Epithelial cell of prostate (primary cell): ENCODE measurements around the gene PRDX2.

ENCODE experiments used
- DNase-seq: peaks from one replicate; pipeline ENCODE4 v3.0.0-alpha.2; 2011; ENCODE audit warnings: low read depth, low spot score
- H3K27ac ChIP-seq: fragments of 450-650 bp; 2 replicates; pipeline ENCODE4 v1.5.1; 2017; ENCODE audit warnings: mild to moderate bottlenecking

The PRDX2 gene

DNA sequence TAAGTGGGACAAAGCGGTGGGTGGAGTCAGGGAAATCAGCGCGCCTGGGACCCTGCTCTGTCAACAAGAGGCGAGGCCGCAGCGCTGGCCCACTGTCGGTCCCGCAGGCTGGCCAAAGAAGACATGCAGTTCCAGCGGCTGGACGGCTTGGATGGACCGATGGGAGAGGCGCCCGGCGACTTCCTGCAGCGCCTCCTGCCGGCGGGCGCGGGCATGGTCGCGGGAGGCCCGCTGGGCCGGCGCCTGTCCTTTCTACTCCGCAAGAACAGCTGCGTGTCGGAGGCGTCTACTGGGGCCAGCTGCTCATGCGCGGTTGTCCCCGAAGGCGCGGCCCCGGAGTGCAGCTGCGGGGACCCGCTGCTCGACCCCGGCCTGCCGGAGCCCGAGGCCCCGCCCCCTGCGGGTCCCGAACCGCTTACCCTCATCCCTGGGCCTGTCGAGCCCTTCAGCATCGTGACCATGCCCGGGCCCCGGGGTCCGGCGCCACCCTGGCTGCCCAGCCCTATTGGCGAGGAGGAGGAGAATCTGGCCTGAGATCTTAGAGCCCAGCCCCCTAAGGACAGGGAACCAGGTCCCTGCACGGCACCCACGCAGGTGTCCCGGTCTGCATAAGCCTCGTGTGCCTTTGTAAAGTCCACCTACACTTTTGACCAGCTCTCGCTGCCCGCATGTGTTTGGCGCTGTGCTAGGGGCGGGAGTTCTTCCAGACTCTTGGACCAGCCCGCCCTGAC is 43.9 kb downstream of the PRDX2 start:
- no peak for DNase-seq
- H3K27ac ChIP-seq: no peak overlapping the region

- no peak for DNase-seq
Measured at GRCh38 chr19:12756150-12756883, 45.3 kb downstream of the PRDX2 start.

GRCh38 chr19:12754465-12755196 is 47.0 kb downstream of the PRDX2 start:
- H3K27ac ChIP-seq: no peak overlapping the region
- no peak for DNase-seq

More at GRCh38 chr19:12756150-12756883, 45.3 kb downstream of the PRDX2 start:
- no peak overlapping the region for H3K27ac ChIP-seq

- no peak for DNase-seq
- no peak overlapping the region for H3K27ac ChIP-seq
Measured at GRCh38 chr19:12752056-12752781, 49.4 kb downstream of the PRDX2 start.

DNA sequence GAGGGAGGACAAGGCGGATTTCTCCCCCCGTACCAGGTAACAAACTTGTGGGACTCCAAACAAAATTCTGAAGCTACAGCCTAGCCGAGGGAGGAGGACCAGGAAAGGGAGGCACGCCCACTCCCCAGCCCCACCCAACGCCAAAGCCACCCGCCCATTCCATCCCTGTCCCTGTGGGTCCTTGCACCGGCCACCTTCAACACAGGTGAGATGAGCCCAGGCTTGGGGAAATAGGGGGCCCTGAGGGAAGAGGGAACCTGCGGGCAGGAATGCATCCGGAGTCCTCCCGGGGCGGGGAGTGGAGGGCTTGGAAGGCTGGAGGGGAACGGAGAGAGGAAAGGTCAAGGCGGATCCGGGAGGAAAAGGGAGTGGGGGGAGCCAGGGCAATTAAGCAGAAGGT is 50.0 kb downstream of the PRDX2 start, which contains the start of gene BEST2:
TSS of gene BEST2 (plus strand) at position 157 of the 400 bp plus-strand sequence. CDS start 802 bp downstream, outside the sequence.
- DNase-seq: no peak
- no peak within 1 kb of the TSS for H3K27ac ChIP-seq

DNA sequence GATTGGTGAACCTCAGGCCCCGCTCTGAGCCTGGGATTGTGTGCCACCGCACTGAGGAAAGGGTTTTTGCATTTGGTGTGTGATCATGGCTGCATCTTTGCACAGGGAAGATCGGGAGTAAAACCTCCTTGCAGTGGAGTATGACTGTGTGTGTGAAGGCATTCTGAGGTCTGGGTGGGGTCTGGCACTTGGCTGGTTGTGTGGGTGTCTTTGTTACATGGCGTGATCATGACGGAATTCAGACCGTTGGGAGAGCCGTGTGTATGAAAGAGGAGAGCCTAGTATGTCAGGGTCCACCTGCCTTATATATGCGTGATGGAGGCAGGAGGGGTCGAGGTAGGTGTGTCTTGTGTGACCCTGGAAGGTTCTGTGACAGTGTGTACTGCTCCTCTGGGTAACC is 50.7 kb downstream of the PRDX2 start:
- DNase-seq: no peak

DNA sequence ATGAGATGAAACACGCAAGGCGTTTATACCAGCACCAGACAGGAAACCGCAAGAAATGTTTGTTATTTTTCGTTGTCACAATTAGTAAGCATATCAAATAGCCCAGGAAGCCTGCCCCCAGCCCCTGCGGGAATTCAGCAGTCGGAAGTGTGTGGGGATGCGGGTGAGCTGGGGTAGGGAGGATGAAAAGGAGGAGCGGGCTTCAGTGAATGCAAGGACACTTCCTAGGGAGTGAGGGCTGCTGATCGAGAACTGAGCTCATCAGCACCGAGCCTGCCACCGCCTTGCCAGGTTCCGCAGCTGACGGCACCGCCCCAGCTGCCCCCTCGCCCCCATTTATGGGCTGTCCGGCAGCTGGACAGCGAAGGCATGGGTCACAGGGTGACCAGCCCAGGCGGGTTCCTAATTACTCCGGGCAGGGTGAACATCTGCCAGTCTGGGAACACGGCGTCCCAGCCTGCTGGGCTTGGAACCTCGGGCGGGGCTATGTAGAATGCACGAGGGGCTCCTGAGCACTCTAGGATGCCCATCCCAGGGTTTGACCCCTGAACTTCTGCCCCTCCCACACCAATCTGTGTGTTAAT is 51.6 kb downstream of the PRDX2 start:
- H3K27ac ChIP-seq: peak overlapping the region; percentile 20

More for the DNA sequence above, 50.7 kb downstream of the PRDX2 start:
- H3K27ac ChIP-seq: no peak overlapping the region

DNA sequence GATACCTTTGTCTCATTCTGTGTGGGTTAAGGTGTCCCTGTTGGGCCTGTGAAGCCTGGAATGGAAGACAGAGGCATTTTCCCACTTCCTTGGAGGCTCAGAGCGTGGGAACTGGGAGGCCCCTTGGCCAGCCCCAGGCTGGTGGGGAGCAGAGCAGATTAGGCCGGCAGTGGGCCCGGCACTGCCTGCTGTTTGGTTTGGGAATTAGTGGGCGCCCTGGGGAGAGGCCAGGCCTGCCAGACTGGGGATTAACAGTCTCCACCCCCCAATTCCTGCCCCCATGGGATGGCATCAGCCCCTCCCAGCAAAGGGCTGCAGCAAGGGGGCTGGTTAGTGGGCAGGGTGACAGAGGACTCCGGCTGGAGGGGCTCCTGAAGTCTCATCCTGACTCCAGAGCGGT is 53.1 kb downstream of the PRDX2 start:
- no peak for DNase-seq
- no peak overlapping the region for H3K27ac ChIP-seq

More for the DNA sequence above, 51.6 kb downstream of the PRDX2 start:
- no peak for DNase-seq
